GM18867 (cell line): ENCODE results near the gene ARHGEF18.
"Not testable (repeated sequence)": the region's sequence is repeated elsewhere in the genome, so short reads cannot be mapped to it uniquely, and the experiment has no call there.

Experiments
- ATAC-seq: cut with Tn5 transposase; IDR thresholded peaks from one replicate; pipeline ENCODE4 v1.9.1; 2021; ENCODE audit warnings: mild to moderate bottlenecking, moderate library complexity; ENCODE audit not compliant: unreplicated experiment

ARHGEF18 gene

DNA sequence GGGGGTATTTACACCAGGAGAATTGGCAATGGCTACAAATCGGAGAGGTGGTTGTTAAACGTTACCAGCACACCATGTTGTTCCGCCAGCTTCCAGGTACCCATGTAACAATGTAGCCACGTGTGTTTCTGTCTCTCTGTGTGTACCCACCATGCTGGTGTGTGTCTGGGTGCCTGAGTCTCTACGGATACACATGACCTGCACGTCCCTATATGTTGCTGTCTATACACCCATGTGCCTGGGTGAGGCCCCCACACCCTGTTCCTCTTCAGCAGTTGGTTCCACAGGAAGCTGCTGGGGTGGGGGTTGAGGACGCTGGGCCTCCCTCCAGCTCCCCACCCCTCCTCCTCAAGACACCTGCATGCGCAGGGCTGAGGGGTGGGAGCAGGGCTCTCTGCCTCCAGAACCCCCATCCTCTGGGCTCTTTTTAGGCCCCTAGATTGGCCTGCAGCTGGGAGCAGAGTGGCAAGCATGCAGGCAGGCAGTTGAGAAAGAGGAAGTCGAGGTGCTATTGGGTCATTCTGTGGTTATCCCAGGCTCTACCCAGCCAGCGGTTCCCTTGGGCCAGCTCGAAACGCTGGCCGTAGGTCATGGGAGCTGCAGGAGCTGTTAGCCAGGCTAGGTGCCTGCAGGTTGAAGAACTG, at the start of gene ARHGEF18:
Gene ARHGEF18 (plus strand): TSS at position 351 of the 644 bp plus-strand sequence. CDS start 13,954 bp downstream, outside the sequence.
- no peak for ATAC-seq

DNA sequence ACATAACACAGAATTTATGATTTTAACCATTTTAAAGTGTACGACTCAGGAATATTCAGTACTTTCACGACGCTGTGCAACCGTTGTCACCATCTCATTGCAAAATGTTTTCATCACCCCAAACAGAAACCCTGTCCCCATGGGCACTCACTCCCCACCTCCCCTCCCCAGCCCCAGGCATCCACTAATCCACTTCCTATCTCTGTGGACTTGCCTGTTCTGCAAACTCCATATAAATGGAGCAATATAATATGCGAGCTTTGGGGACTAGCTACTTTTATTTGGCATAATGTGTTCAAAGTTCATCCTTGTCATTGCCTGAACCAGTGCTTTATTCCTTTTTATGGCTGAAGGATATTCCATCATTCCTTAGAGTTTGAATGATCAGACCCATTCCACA, 47.2 kb upstream of the ARHGEF18 start:
- no peak for ATAC-seq

DNA sequence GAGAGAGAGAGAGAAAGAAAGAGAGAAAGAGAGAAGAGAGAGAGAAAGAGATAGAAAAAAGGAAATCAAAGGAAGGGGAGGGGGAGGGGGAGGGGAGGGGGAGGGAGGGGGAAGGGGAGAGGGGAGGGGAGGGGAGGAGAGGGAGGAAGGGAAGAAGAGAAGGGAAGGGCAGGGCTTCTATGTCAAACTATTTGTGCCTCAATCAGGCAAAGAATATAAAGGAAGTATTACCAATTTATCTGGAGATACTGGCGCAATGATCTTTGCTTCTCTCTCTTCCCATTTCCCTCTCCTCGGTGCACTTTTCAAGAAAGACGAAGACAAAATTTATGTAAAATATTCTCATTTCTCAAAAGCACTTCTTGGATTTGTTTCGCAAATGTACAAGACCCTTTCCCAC, 45.3 kb upstream of the ARHGEF18 start:
- no peak for ATAC-seq

DNA sequence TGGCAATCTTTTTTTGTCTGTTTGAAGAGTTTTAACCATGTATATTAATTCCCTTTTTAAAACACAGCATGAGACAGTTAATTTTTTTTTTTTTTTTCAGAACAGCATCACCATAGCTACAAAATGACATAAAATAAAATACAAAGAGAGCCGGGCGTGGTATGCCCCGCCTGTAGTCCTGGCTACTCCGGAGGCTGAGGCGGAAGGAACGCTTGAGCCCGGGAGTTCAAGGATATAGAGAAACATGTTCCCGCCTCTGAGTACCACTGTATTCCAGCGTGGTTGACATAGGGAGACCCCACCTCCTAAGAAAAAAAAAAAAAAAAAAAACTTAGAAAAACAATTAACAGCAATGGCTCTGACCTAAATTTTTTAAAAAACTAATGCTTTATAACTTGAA, 44.5 kb upstream of the ARHGEF18 start:
- ATAC-seq: no peak

DNA sequence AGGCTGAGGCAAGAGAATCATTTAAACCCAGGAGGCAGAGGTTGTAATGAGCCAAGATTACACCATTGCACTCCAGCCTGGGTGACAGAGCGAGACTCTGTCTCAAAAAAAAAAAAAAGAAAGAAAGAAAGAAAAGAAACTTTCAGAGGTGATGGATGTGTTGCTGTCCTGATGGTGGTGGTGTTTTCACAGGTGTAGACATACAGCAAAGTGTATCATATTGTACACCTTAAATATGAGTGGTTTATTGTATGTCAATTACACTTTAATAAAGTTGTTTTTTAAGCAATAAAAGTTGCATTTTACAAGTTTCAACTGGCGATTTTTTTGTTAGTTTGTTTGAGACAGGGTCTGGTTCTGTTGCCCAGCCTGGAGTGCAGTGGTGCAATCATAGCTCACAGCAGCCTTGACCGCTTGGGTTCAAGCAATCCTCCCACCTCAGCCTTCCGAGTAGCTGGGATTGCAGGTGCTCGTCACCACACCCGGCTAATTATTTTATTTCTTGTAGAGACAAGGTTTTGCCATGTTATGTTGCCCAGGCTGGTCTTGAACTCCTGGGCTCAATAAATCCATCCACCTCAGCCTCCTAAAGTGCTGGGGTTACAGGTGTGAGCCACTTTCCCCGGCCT, 41.0 kb upstream of the ARHGEF18 start:
- ATAC-seq: no peak

DNA sequence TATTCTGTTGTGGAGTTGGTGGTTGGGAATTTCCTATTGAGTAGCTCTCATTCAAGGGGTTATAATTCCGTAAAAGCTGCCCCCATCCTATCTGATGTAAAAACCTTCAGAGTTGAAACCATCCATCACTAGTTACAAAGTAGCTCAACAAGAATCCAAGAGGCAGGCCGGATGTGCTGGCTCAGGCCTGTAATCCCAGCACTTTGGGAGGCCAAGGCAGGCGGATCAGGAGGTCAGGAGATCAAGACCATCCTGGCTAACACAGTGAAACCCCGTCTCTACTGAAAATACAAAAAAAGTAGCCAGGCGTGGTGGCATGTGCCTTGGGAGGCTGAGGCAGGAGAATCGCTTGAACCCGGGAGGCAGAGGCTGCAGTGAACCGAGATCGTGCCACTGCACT, 40.4 kb upstream of the ARHGEF18 start:
- ATAC-seq: not testable (repeated sequence)

- ATAC-seq: no peak
Observed at GRCh38 chr19:7311911-7312310, 36.8 kb upstream of the ARHGEF18 start.

DNA sequence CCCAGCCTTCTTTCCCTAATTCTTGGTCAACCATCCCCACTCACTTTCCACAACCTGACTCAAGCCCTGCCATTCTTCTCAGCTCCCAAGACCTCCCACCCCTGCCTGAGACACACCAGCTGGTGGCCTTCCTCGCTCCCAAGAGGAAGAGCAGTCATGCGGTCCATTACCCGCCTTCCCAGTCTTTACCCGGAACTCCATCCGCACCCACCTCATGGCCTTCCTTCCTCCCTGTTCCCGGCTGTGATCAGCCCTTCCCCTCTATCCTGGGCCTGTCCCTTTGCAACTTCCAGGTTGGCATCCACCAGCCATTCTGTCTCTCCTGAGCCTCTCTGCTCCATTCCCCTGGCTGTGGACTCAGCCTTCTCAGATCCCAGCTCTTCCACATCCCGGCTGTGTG, 35.9 kb upstream of the ARHGEF18 start:
- ATAC-seq: no peak

DNA sequence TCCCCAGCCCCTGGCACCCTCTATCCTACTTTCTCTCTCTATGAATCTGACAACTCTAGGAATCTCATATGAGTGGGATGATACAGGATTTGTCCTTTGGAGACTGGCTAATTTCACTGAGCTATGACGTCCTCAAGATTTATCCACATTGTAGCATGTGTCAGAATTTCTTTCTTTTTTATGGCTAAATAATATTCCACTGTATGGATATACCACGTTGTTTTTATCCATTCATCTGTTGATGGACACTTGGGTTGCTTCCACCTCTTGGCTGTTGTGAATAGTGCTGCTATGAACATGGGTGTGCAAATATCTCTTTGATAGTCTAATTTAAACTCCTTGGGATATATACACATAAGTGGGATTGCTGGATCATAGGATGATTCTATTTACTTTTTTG, 30.6 kb upstream of the ARHGEF18 start:
- ATAC-seq: no peak

DNA sequence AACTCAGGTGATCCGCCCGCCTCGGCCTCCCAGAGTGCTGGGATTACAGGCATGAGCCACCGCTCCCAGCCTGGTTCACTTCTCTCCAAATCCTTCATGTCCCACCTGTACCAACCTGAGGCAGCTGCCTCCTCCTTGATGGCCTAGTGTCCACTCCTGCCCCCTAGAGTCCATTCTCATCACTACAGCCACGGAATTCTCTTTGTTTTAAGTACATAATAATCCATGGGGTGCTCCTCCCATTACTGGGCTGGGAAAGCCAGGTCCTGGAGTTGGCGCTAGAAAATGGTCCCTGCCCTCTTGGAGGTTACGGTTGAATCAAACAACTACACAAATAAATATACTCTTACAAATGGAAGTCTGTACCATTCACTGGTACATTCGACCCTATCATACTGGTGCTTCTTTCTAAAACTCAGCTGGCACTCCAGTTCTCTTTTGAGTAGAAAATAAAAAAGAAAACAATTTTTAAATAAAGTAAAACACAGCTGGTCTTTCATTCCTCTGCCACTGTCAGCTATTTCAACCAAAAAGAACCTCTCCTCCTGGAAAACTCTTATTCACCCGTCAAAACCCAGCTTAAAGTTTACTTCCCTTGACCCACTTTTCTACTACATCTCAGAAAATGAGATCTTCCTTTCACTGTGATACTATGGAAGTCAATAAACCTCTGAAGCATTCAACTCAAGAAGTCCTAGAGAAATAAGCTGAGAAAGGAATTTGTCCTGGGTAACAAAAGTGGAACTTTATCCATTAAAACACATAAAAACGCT, 22.4 kb upstream of the ARHGEF18 start:
- ATAC-seq: no peak

DNA sequence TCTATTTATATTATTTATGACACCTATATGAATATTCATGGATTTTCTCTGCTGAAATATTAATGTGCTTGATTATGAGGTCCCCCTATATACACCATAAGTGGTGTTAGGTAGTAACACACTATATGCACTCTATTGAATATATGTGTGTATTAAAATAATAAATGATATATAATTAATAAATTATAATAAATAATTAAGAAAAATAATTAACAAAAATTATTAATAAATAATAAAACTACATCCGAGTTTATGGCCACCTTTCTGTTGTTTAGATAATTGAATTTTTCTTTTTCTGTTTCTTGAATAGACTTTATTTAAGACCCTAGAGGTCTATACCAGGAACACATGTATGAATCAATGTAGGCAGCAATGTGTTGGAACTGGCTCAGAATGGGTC, 20.9 kb upstream of the ARHGEF18 start:
- no peak for ATAC-seq

GRCh38 chr19:7328647-7329046, 20.1 kb upstream of the ARHGEF18 start:
- ATAC-seq: no peak

DNA sequence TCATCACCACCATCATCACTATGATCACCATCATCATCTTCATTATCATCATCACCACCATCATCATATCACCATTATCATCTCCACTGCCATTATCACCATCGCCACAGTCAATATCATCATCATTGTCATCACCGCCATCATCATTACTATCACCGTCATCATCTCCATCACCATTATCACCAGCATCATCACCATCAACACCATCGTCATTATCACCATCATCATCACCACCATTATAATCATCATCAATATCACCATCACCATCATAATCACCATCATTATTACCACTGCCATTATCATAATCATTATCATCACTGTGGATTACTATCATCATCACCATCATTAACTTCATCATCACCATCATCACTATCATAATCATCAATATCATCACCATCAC, 17.3 kb upstream of the ARHGEF18 start:
- no peak for ATAC-seq

DNA sequence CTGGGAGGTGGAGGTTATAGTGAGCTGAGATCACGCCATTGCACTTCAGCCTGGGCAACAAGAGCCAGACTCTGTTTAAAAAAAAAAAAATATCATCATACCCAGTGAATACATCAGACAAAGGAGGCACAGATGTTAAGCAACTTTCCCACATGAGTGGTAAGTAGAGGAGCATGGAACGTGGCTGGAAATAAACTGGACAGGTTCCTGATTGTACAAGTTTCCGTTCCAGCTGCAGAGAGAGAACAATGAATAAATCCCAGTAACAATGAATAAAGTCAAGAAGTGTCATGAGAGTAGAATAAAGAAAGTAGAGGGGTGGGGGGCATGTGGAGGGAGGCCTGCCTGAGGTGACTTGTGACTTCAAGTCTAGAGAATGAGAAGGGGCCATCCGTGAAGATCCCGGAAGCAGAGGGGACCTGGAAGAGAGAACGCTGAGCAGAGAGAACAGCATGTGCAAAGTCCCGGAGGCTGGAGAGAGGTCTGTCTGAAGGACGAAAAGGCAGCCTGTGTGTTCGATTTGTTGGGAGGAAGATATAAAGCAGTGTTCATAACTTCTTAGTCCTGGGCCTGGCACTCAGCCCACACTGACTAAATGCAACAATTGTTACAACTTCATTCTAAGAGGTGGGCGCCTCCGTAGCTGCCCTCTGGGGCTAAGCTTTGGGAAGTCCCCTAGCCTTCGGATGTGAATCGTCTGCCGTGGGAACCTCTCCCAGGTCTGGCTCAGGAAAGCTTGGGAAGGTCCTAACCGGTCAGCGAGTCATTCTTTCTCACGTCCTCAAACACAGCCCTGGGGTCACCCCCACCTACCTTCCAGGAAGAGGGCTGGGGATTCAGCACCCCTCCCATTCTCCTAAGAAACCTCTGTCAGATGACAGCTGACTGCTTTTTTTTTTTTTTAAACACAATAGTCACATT, 15.3 kb upstream of the ARHGEF18 start:
- ATAC-seq: no peak

GRCh38 chr19:7336321-7336973, 12.3 kb upstream of the ARHGEF18 start:
- no peak for ATAC-seq

GRCh38 chr19:7337380-7338194, 11.2 kb upstream of the ARHGEF18 start:
- ATAC-seq: peak; percentile 75

- ATAC-seq: no peak
Observed at GRCh38 chr19:7340959-7341837, 7.5 kb upstream of the ARHGEF18 start.

GRCh38 chr19:7342143-7342542, 6.6 kb upstream of the ARHGEF18 start:
- no peak for ATAC-seq

- no peak for ATAC-seq
Observed at GRCh38 chr19:7346488-7346971, 2.2 kb upstream of the ARHGEF18 start.
